Smooth muscle cell (in vitro differentiated cells): ENCODE data around the gene HOXA3. TPM values are rescaled to one million over a fixed set of nuclear protein-coding genes. Genes with fewer than 3 reads are reported as not detected.

Experiments
- DNase-seq: peaks from one replicate; lab custom pipeline; 2025; ENCODE audit not compliant: unreplicated experiment; lab: John Stamatoyannopoulos, UW
- H2AFZ ChIP-seq: fragments of 200-600 bp; sonication (generic); 2 replicates; pipeline ENCODE4 v1.6.0; 2016; ENCODE audit warnings: antibody characterized with exemption, low read depth, mild to moderate bottlenecking
- H3F3A ChIP-seq: fragments of 200-600 bp; sonication (generic); 2 replicates; pipeline ENCODE4 v1.6.0; 2017; ENCODE audit warnings: antibody characterized with exemption, low read depth
- H3K27ac ChIP-seq: fragments of 200-600 bp; sonication (generic); 2 replicates; pipeline ENCODE4 v1.5.1; 2016; ENCODE audit warnings: low read depth, mild to moderate bottlenecking
- H3K27me3 ChIP-seq: fragments of 200-600 bp; sonication (generic); 2 replicates; pipeline ENCODE4 v1.6.1; 2016; ENCODE audit warnings: low read depth, mild to moderate bottlenecking
- H3K36me3 ChIP-seq: fragments of 200-600 bp; sonication (generic); 2 replicates; pipeline ENCODE4 v1.5.1; 2016; ENCODE audit warnings: low read depth
- H3K4me1 ChIP-seq: fragments of 200-600 bp; sonication (generic); 2 replicates; pipeline ENCODE4 v1.5.1; 2016; ENCODE audit warnings: low read depth
- H3K4me2 ChIP-seq: fragments of 200-600 bp; sonication (generic); 2 replicates; pipeline ENCODE4 v1.6.0; 2016; ENCODE audit warnings: mild to moderate bottlenecking
- H3K4me3 ChIP-seq: fragments of 200-600 bp; sonication (generic); 2 replicates; pipeline ENCODE4 v1.5.1; 2016; ENCODE audit warnings: mild to moderate bottlenecking
- H3K79me2 ChIP-seq: fragments of 200-600 bp; sonication (generic); 2 replicates; pipeline ENCODE4 v1.6.0; 2016; ENCODE audit warnings: low read depth, mild to moderate bottlenecking
- H3K9ac ChIP-seq: fragments of 200-600 bp; sonication (generic); 2 replicates; pipeline ENCODE4 v1.6.0; 2016; ENCODE audit warnings: low read depth
- H3K9me3 ChIP-seq: fragments of 200-600 bp; sonication (generic); replicated peaks from 2 replicates; pipeline ENCODE4 v1.5.1; 2016; ENCODE audit warnings: low read depth
- H4K20me1 ChIP-seq: fragments of 200-600 bp; sonication (generic); 2 replicates; pipeline ENCODE4 v1.6.0; 2016; ENCODE audit warnings: low read depth
- CTCF ChIP-seq: fragments of 200-600 bp; sonication (generic); IDR thresholded peaks from 2 replicates; pipeline ENCODE4 v1.5.1; 2017; ENCODE audit warnings: borderline replicate concordance, mild to moderate bottlenecking, antibody characterized with exemption; ENCODE audit not compliant: insufficient read depth, poor library complexity, severe bottlenecking
- WGBS: methylation state at CpG from one replicate; pipeline ENCODE4 v1.1.7; 2016; ENCODE audit warnings: low lambda C conversion rate; 5-methylcytosine and 5-hydroxymethylcytosine counted together
- polyA plus RNA-seq: library from polyadenylated mRNA; unstranded; fragments of >200 nt; fragmentation: Nextera tagmentation; extraction: Ambion mirVana; gene quantifications from 2 replicates; pipeline ENCODE4 v1.2.1, GENCODE V29; 2016
- total RNA-seq: library from RNA; depleted of rRNA; stranded (reverse); fragments of >200 nt; gene quantifications from 2 replicates; pipeline ENCODE4 v1.2.3, GENCODE V29; 2014

Gene HOXA3
- total and polyA plus RNA-seq, 2 experiments from 2014 or later, result 0.13 to 0.31 TPM

DNA sequence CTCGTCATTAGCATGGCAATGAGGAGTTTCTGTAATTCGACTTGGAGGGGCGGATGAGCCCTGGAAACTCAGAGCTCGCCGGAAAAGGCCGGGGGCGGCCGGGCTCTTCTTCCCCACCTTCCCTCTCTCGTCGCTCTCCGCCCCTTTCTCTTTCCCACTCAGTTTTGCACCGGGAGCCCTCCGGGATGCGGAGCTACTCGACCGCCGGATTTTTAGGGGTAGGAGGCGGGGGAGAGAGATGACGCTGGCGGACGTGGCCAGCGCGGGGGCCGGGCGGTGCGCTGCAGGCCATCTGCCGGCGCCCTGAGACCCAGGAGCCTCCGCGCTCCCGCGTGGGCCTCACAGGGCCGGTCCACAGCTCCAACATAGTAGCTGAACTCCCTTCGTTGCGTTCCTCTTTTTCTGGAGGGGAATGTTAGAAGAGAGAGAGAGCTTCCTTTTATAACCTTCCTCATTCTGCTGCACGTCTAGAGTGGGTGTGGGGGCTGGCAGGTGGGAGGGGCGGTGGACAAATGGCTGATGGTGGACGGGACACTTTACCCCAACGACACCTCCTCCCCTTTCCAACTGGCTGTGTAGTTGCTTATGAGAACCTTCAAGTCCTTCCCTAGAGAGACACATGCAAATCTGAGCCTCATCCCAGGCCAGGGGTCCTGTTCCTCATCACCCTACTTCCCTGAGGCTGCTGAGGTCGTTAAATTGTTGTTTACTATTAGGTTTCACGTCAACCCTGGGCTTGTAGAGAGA, 55.4 kb downstream of the HOXA3 start:
- peak overlapping the region; percentile 99 for H3K4me2 ChIP-seq
- WGBS, result under 1% methylated on average over 41 of the region's 41 CpGs
- no peak for TF ChIP-seq CTCF
- peaks cover 23% of the 10 kb centered on the region for H4K20me1 ChIP-seq
- no peaks in the 10 kb centered on the region for H3K9me3 ChIP-seq
- H2AFZ ChIP-seq, result peak overlapping the region; percentile 92
- no peaks in the 10 kb centered on the region for H3K36me3 ChIP-seq
- DNase-seq, result no peak
- no peaks in the 10 kb centered on the region for H3K79me2 ChIP-seq
- H3K4me1 ChIP-seq, result peaks cover 11% of the 10 kb centered on the region
- no peak overlapping the region for H3K27ac ChIP-seq
- peak overlapping the region; percentile 72 for H3K4me3 ChIP-seq
- peak overlapping the region; percentile 52 for H3K9ac ChIP-seq
- no peaks in the 10 kb centered on the region for H3F3A ChIP-seq
- peaks cover 100% of the 10 kb centered on the region for H3K27me3 ChIP-seq

GRCh38 chr7:27095897-27096767, 56.3 kb downstream of the HOXA3 start, which contains the start of gene HOXA1:
Gene HOXA1, minus strand, starts transcription at chr7:27096000. Its CDS starts 88 bp downstream, at chr7:27095912.
- Histone ChIP-seq H2AFZ (peak within 1 kb of the TSS; percentile 92), H4K20me1 (peaks cover 23% of the 10 kb centered on the region), H3K4me3 (peak within 1 kb of the TSS; percentile 72), H3K9me3 (no peaks in the 10 kb centered on the region), H3K27ac (no peak within 1 kb of the TSS), H3K36me3 (no peaks in the 10 kb centered on the region), H3K9ac (peak within 1 kb of the TSS; percentile 52), H3K4me2 (peak within 1 kb of the TSS; percentile 99), H3F3A (no peaks in the 10 kb centered on the region), H3K4me1 (peaks cover 8% of the 10 kb centered on the region), H3K79me2 (no peaks in the 10 kb centered on the region), H3K27me3 (peaks cover 100% of the 10 kb centered on the region)
- no peak for DNase-seq
- WGBS, result 2% methylated on average over 66 of the region's 68 CpGs
- TF ChIP-seq CTCF, result no peak

- no peak for DNase-seq
- no peak overlapping the region for H3K9ac ChIP-seq
- peaks cover 23% of the 10 kb centered on the region for H4K20me1 ChIP-seq
- peak overlapping the region; percentile 99 for H3K4me2 ChIP-seq
- no peaks in the 10 kb centered on the region for H3F3A ChIP-seq
- H2AFZ ChIP-seq, result no peak overlapping the region
- 5% methylated on average over 33 of the region's 33 CpGs for WGBS
- no peak for TF ChIP-seq CTCF
- peak overlapping the region; percentile 72 for H3K4me3 ChIP-seq
- H3K36me3 ChIP-seq, result no peaks in the 10 kb centered on the region
- no peak overlapping the region for H3K27ac ChIP-seq
- H3K4me1 ChIP-seq, result peaks cover 7% of the 10 kb centered on the region
- H3K9me3 ChIP-seq, result no peaks in the 10 kb centered on the region
- no peaks in the 10 kb centered on the region for H3K79me2 ChIP-seq
- peaks cover 100% of the 10 kb centered on the region for H3K27me3 ChIP-seq
These were observed 57.1 kb downstream of the HOXA3 start for GRCh38 chr7:27095050-27095896.
